GM23338 (cell line): Measurements from ENCODE around the gene C1orf21.

Experiments
- CREB1 ChIP-seq: fragments of 250-450 bp; sonication (Bioruptor Pico); IDR thresholded peaks from 2 replicates; pipeline ENCODE4 v1.5.0; 2020; ENCODE audit warnings: low read depth, mild to moderate bottlenecking, moderate library complexity
- EZH2 ChIP-seq: fragments of 200-600 bp; sonication (generic); IDR thresholded peaks from one replicate; pipeline ENCODE4 v1.8.0; 2017; ENCODE audit warnings: antibody characterized with exemption, mild to moderate bottlenecking, low read depth; ENCODE audit not compliant: unreplicated experiment
- POLR2AphosphoS5 ChIP-seq: IDR thresholded peaks from 2 replicates; pipeline ENCODE4 v1.6.1; 2016; ENCODE audit warnings: antibody characterized with exemption, low read depth
- REST ChIP-seq: IDR thresholded peaks from one replicate; pipeline ENCODE4 v1.6.1; 2018; ENCODE audit warnings: antibody characterized with exemption; ENCODE audit not compliant: unreplicated experiment
- TF ChIP-seq, protein P1 (sequence below), 2 experiments: fragments of 200-600 bp in 1 of 2; sonication (generic) in 1 of 2; conservative IDR thresholded peaks; 2 replicates each; pipeline versions ENCODE4 v1.5.1 to v1.6.1; 2016 to 2017; ENCODE audit warnings: antibody characterized with exemption in 2 of 2, low read depth in 2 of 2, mild to moderate bottlenecking in 2 of 2, moderate library complexity in 1 of 2

- TF ChIP-seq POLR2AphosphoS5 (no peak), REST (no peak), CREB1 (CRISPR knock-in tag) (no peak), EZH2 (no peak)
- TF ChIP-seq, protein P1, sequence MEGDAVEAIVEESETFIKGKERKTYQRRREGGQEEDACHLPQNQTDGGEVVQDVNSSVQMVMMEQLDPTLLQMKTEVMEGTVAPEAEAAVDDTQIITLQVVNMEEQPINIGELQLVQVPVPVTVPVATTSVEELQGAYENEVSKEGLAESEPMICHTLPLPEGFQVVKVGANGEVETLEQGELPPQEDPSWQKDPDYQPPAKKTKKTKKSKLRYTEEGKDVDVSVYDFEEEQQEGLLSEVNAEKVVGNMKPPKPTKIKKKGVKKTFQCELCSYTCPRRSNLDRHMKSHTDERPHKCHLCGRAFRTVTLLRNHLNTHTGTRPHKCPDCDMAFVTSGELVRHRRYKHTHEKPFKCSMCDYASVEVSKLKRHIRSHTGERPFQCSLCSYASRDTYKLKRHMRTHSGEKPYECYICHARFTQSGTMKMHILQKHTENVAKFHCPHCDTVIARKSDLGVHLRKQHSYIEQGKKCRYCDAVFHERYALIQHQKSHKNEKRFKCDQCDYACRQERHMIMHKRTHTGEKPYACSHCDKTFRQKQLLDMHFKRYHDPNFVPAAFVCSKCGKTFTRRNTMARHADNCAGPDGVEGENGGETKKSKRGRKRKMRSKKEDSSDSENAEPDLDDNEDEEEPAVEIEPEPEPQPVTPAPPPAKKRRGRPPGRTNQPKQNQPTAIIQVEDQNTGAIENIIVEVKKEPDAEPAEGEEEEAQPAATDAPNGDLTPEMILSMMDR (conservative IDR thresholded peaks at IDR 0.05; ENCODE audit: low read depth in 2 of 2): no peak
Measured at GRCh38 chr1:184437291-184437690, 50.5 kb downstream of the C1orf21 start.
